SK-N-SH (cell line): ENCODE results near the gene MIGA2. TPM values are rescaled to one million over a fixed set of nuclear protein-coding genes. Genes with fewer than 3 reads are reported as not detected.

Experiments used
- CTCF ChIA-PET: fragments of 300-600, 350-600 bp; formaldehyde crosslinking; extraction: SDS; loops from one replicate; lab custom pipeline; 2021; lab: Yijun Ruan, JAX
- POLR2A ChIA-PET: fragments of 350-600 bp; sonication (Branson Sonifier 250); formaldehyde crosslinking; extraction: SDS; loops from one replicate; lab custom pipeline; 2020; ENCODE audit warnings: antibody characterized with exemption, inconsistent platforms; lab: Yijun Ruan, JAX
- DNase-seq: peaks from one replicate; pipeline ENCODE4 v3.0.0; 2012
- H2AFZ ChIP-seq: fragments of 200-600 bp; sonication (generic); 2 replicates; pipeline ENCODE4 v1.8.1; 2016; ENCODE audit warnings: antibody characterized with exemption, mild to moderate bottlenecking, low read depth
- H3F3A ChIP-seq: fragments of 200-600 bp; sonication (generic); replicated peaks from 2 replicates; pipeline ENCODE3; 2016; ENCODE audit warnings: antibody characterized with exemption, mild to moderate bottlenecking; ENCODE audit not compliant: insufficient read depth
- H3K27ac ChIP-seq, 2 experiments: fragments of 200-500 bp in 1 of 2; fragments of 200-600 bp in 1 of 2; sonication (Bioruptor generic) in 1 of 2; sonication (generic), shearing (Covaris generic) in 1 of 2; 2 replicates each; pipeline versions ENCODE4 v1.5.1 to v1.6.1; 2014 to 2016; ENCODE audit warnings: low read depth in 2 of 2, inconsistent platforms in 1 of 2, low read length in 1 of 2, mild to moderate bottlenecking in 1 of 2, mixed read lengths in 1 of 2
- H3K27me3 ChIP-seq: fragments of 200-600 bp; sonication (generic), shearing (Covaris generic); 2 replicates; pipeline ENCODE4 v1.6.1; 2016; ENCODE audit warnings: mixed run types; ENCODE audit not compliant: insufficient read depth
- H3K36me3 ChIP-seq, 2 experiments: fragments of 200-500 bp in 1 of 2; fragments of 200-600 bp in 1 of 2; sonication (Bioruptor generic) in 1 of 2; sonication (generic) in 1 of 2; replicated peaks in 1 of 2; 2 replicates each; pipeline versions ENCODE3 to v1.5.1; 2014 to 2016; ENCODE audit warnings: low read length in 1 of 2, mild to moderate bottlenecking in 1 of 2; ENCODE audit not compliant: insufficient read depth in 2 of 2, control insufficient read depth in 1 of 2
- H3K4me1 ChIP-seq, 2 experiments: fragments of 200-500 bp in 1 of 2; fragments of 200-600 bp in 1 of 2; sonication (Bioruptor generic) in 1 of 2; sonication (generic), shearing (Covaris generic) in 1 of 2; 2 replicates each; pipeline versions ENCODE4 v1.5.1 to v1.6.1; 2014 to 2016; ENCODE audit warnings: low read depth in 1 of 2, low read length in 1 of 2, mixed run types in 1 of 2; ENCODE audit not compliant: insufficient read depth in 2 of 2, control insufficient read depth in 1 of 2
- H3K4me2 ChIP-seq: fragments of 200-600 bp; sonication (generic), shearing (Covaris generic); 2 replicates; pipeline ENCODE4 v1.6.1; 2017; ENCODE audit warnings: mixed run types
- H3K4me3 ChIP-seq, 2 experiments: fragments of 200-500 bp in 1 of 2; fragments of 200-600 bp in 1 of 2; sonication (Bioruptor generic) in 1 of 2; sonication (generic), shearing (Covaris generic) in 1 of 2; 2 replicates each; pipeline versions ENCODE4 v1.5.1 to v1.8.1; 2014 to 2016; ENCODE audit warnings: low read depth in 2 of 2, inconsistent platforms in 1 of 2, low read length in 1 of 2, mild to moderate bottlenecking in 1 of 2, mixed read lengths in 1 of 2, moderate library complexity in 1 of 2
- H3K79me2 ChIP-seq: fragments of 200-600 bp; sonication (generic); 2 replicates; pipeline ENCODE4 v1.8.1; 2017; ENCODE audit warnings: mild to moderate bottlenecking; ENCODE audit not compliant: insufficient read depth
- H3K9ac ChIP-seq: fragments of 200-600 bp; sonication (generic); 2 replicates; pipeline ENCODE4 v1.6.1; 2017; ENCODE audit warnings: mixed run types
- H3K9me2 ChIP-seq: fragments of 200-600 bp; sonication (generic); 2 replicates; pipeline ENCODE4 v1.6.1; 2017; ENCODE audit warnings: mixed run types
- H3K9me3 ChIP-seq: fragments of 200-600 bp; sonication (generic); 2 replicates; pipeline ENCODE4 v1.6.1; 2017; ENCODE audit warnings: mixed run types, mild to moderate bottlenecking, moderate library complexity
- H4K20me1 ChIP-seq: fragments of 200-600 bp; sonication (generic); 2 replicates; pipeline ENCODE4 v1.6.1; 2017; ENCODE audit warnings: mild to moderate bottlenecking, mixed run types; ENCODE audit not compliant: insufficient read depth
- ELF1 ChIP-seq: IDR thresholded peaks from 2 replicates; pipeline ENCODE4 v1.4.0; 2012
- YY1 ChIP-seq: IDR thresholded peaks from 2 replicates; pipeline ENCODE4 v1.4.0; 2012; ENCODE audit warnings: low read depth, mild to moderate bottlenecking
- WGBS: methylation state at CpG from one replicate; pipeline ENCODE4 v1.1.6; 2017; ENCODE audit warnings: low lambda C conversion rate; 5-methylcytosine and 5-hydroxymethylcytosine counted together
- polyA plus RNA-seq, 3 experiments: library from polyadenylated mRNA; depleted of rRNA; stranded (reverse); fragments of >200 nt; gene quantifications; 2 replicates each; pipeline ENCODE4 v1.2.3, GENCODE V29; 2012
- TF ChIP-seq, protein P1 (sequence below): fragments of 200-600 bp; sonication (generic); IDR thresholded peaks from 2 replicates; pipeline ENCODE4 v1.6.1; 2017; ENCODE audit warnings: antibody characterized with exemption, mild to moderate bottlenecking, moderate library complexity
- TF ChIP-seq, protein P2 (sequence below): IDR thresholded peaks from 2 replicates; pipeline ENCODE4 v1.4.0; 2012; ENCODE audit warnings: low read depth, borderline replicate concordance
- TF ChIP-seq, protein P3 (sequence below): fragments of 150-350 bp; IDR thresholded peaks from 2 replicates; pipeline ENCODE4 v1.6.1; 2017; ENCODE audit warnings: antibody characterized with exemption, low read length, low read depth, borderline replicate concordance

MIGA2 gene
- polyA plus RNA-seq, 1 of the 3 experiments (the other 2 are of a cell fraction), result 21.2 TPM

DNA sequence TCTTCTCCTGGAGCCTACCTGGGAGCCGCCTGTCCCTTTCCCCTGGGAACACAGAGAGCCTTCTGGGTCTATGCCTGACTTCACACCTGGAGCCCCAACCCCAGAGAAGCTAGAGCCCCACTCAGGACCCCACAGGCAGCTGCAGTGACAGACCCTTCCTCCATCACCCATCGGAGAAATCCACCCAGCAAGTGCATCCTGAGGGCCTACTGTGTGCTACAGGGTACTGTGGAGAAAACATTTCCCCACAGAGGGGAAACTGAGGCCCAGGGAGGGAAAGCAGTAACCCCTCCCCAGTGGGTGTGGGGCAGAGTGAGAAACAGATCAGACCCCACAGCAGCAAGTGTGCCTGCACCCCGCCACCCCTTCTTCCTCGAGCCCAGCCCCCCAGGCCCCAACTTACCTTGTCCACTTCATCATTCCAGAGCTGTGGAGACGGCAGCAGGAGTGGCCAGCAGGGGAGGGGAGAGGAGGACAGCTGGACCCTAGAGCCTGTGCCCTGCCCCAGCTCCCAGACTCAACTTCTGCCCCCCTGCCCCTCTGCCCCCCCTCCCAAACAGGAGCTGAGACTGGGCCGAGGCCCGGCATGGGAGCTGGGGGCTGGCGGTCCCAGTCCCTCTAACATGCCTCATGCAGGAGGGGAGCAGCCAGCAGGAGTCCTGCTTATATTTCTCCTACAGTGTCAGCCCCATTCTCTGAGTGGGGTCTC is 26.0 kb upstream of the MIGA2 start:
- ChIA-PET CTCF (interaction anchor here (1.2 kb wide), 1 partner anchor 10 kb away, joined by 3 read pairs; no protein-coding TSS in a partner anchor), POLR2A (interaction anchor here (0.7 kb wide), 1 partner anchor 362 kb away, joined by 3 read pairs; no protein-coding TSS in a partner anchor)
- H3K4me1 ChIP-seq, result no peaks in the 10 kb centered on the region; a peak in 1 of 4 replicates
- H2AFZ ChIP-seq, result no peak overlapping the region
- H3F3A ChIP-seq, result peaks cover 11% of the 10 kb centered on the region
- H3K9ac ChIP-seq, result no peak overlapping the region
- no peak for DNase-seq
- no peaks in the 10 kb centered on the region for H3K9me3 ChIP-seq
- peaks cover 0 to 66% of the 10 kb centered on the region in 2 experiments for H3K36me3 ChIP-seq
- H3K4me3 ChIP-seq, result no peak overlapping the region
- H4K20me1 ChIP-seq, result 0 out of 2 replicates have a peak, but pooled peaks cover 3% of the 10 kb centered on the region
- no peaks in the 10 kb centered on the region for H3K9me2 ChIP-seq
- no peaks in the 10 kb centered on the region for H3K79me2 ChIP-seq
- TF ChIP-seq, protein P1, sequence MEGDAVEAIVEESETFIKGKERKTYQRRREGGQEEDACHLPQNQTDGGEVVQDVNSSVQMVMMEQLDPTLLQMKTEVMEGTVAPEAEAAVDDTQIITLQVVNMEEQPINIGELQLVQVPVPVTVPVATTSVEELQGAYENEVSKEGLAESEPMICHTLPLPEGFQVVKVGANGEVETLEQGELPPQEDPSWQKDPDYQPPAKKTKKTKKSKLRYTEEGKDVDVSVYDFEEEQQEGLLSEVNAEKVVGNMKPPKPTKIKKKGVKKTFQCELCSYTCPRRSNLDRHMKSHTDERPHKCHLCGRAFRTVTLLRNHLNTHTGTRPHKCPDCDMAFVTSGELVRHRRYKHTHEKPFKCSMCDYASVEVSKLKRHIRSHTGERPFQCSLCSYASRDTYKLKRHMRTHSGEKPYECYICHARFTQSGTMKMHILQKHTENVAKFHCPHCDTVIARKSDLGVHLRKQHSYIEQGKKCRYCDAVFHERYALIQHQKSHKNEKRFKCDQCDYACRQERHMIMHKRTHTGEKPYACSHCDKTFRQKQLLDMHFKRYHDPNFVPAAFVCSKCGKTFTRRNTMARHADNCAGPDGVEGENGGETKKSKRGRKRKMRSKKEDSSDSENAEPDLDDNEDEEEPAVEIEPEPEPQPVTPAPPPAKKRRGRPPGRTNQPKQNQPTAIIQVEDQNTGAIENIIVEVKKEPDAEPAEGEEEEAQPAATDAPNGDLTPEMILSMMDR, result no peak
- H3K4me2 ChIP-seq, result no peak overlapping the region
- no peaks in the 10 kb centered on the region for H3K27me3 ChIP-seq
- no peak overlapping the region for H3K27ac ChIP-seq
- WGBS, result 85% methylated on average over 5 of the region's 8 CpGs

DNA sequence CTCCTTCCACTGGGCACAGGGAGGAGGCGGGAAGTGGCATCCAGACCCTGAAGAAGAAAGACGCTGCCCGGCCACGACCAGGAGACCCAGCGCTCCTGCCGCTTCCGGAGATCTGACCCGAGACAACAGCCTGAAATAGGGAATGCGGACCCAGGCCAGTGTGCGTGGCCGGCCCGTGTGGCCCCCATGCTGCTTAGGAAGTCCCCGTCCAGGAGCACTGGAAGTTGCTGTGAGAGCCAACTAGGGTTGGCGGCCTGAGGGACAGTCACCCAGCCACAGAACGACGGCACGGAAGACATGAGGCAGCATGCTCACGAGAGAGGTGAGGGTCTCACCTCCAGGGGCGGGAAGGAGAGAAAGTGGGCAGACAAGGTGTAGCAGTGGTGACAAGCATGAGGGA is 25.3 kb upstream of the MIGA2 start:
- no peak for TF ChIP-seq YY1
- TF ChIP-seq, protein P2, sequence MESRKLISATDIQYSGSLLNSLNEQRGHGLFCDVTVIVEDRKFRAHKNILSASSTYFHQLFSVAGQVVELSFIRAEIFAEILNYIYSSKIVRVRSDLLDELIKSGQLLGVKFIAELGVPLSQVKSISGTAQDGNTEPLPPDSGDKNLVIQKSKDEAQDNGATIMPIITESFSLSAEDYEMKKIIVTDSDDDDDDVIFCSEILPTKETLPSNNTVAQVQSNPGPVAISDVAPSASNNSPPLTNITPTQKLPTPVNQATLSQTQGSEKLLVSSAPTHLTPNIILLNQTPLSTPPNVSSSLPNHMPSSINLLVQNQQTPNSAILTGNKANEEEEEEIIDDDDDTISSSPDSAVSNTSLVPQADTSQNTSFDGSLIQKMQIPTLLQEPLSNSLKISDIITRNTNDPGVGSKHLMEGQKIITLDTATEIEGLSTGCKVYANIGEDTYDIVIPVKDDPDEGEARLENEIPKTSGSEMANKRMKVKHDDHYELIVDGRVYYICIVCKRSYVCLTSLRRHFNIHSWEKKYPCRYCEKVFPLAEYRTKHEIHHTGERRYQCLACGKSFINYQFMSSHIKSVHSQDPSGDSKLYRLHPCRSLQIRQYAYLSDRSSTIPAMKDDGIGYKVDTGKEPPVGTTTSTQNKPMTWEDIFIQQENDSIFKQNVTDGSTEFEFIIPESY, result no peak
- TF ChIP-seq, protein P3, sequence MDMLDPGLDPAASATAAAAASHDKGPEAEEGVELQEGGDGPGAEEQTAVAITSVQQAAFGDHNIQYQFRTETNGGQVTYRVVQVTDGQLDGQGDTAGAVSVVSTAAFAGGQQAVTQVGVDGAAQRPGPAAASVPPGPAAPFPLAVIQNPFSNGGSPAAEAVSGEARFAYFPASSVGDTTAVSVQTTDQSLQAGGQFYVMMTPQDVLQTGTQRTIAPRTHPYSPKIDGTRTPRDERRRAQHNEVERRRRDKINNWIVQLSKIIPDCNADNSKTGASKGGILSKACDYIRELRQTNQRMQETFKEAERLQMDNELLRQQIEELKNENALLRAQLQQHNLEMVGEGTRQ, result no peak
- no peak for TF ChIP-seq ELF1
- TF ChIP-seq, all 33 proteins: peak for 0
- 94% methylated on average over 16 of the region's 19 CpGs for WGBS

More for the DNA sequence above, 25.3 kb upstream of the MIGA2 start:
- Histone ChIP-seq H3K9ac (no peak overlapping the region), H3K79me2 (no peaks in the 10 kb centered on the region), H3K9me3 (no peaks in the 10 kb centered on the region), H2AFZ (no peak overlapping the region), H3K4me1 (no peaks in the 10 kb centered on the region; a peak in 1 of 4 replicates), H3K36me3 (peaks cover 3 to 59% of the 10 kb centered on the region in 2 experiments), H3K4me2 (no peak overlapping the region), H3K27me3 (no peaks in the 10 kb centered on the region), H3K9me2 (no peaks in the 10 kb centered on the region), H3K27ac (no peak overlapping the region), H3F3A (peaks cover 13% of the 10 kb centered on the region), H3K4me3 (no peak overlapping the region), H4K20me1 (0 out of 2 replicates have a peak, but pooled peaks cover 3% of the 10 kb centered on the region)
- ChIA-PET POLR2A (no interaction called here), CTCF (no interaction called here)
- DNase-seq, result no peak
